Measurements from ENCODE around the gene LY6G6D.

LY6G6D gene, protein sequence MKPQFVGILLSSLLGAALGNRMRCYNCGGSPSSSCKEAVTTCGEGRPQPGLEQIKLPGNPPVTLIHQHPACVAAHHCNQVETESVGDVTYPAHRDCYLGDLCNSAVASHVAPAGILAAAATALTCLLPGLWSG

DNA sequence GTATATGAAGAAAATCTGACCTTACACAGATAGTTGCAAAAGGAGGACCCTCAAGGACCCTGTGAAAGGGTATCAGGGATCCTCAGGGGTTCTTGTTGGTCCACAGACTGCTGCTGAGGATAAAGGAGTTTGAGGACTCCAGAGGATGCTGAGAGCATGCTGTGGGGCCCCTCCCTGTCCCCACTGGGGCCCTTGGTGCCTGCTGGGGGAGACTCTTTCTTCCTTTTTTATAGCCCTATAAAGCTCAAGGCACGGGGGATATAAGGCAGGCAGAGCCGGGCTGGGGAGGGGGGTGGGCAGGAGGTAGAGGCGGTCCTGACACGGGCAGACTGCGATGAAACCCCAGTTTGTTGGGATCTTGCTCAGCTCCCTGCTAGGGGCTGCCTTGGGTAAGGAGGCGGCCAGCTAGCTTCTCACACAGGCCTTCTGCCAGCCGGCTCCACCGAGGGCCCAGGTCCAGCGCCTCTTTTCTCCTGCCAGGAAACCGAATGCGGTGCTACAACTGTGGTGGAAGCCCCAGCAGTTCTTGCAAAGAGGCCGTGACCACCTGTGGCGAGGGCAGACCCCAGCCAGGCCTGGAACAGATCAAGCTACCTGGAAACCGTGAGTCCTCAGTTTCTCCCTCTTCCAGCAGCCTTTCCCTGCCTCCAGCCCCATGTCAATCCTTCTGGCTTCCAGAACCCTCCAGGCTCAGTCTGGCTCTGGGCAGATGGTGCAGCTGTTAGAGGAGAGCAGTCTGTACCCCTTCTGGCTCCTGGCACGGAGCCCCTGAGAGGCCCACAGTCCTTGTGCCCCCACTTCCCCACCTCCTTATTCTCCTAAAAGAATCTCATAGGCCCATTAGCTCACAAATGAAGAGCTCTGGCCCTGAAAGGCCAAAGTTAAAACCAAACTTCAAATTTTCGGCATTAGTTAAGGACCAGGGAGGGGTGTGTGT is at the start of gene LY6G6D:
LY6G6D (plus strand) TSS at position 327 of the 937 bp plus-strand sequence; CDS start at position 335, 8 bp downstream.
- DNase-seq: no peak

DNA sequence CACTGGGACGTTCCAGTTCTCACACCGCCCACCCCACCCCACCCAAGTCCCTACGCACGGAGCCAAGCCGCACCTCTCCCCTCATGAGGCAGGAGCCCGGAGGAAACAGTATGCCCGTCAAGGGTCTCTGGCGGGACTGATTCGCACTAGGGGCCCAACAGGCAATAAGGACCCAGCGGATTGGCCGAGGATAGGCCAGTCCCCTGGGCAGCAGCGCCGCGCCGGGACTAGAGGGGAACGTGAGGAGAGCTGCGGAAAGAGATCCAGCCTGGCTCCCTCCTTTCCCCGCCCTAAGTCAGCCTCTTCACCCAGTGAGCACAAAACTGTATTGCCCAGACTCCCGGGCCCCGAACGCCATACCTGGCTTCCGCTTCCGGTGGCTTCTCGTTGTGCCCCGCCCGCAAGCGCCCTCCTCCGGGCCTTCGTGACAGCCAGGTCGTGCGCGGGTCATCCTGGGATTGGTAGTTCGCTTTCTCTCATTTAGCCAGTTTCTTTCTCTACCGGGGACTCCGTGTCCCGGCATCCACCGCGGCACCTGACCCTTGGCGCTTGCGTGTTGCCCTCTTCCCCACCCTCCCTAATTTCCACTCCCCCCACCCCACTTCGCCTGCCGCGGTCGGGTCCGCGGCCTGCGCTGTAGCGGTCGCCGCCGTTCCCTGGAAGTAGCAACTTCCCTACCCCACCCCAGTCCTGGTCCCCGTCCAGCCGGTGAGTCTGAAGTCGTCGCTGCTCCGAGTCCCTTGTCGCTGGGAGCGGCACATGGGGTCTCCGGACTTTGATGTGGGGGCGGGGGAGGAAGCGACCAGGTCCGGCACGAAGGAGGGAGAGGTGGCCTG is 49.4 kb upstream of the LY6G6D start, which contains the start of gene CSNK2B:
CSNK2B (plus strand) TSS at position 580 of the 836 bp plus-strand sequence. CDS start 752 bp downstream, outside the sequence.
- DNase-seq: peak; percentile 100

DNA sequence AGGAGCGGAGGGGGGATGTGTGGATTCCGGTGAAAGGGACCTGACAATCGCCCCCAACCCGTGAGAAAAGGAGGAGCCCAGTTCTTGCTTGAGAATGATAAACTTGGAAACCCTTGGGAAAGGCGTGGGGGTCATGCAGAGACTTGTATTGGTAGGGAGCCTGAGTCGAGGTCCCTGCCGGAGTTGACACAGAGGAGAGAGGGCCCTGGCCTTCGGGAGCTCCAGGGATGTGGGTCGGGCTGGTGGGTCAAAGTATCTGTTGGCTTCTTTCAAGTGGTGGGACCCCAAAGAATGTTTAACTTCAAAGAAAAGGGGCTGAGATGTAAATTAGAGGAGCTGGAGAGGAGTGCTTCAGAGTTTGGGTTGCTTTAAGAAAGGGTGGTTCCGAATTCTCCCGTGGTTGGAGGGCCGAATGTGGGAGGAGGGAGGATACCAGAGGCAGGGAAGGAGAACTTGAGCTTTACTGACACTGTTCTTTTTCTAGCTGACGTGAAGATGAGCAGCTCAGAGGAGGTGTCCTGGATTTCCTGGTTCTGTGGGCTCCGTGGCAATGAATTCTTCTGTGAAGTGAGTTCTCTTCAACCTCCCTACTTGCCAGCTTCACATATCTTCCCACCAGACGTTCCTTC is 48.7 kb upstream of the LY6G6D start:
- peak; percentile 28 for DNase-seq

DNA sequence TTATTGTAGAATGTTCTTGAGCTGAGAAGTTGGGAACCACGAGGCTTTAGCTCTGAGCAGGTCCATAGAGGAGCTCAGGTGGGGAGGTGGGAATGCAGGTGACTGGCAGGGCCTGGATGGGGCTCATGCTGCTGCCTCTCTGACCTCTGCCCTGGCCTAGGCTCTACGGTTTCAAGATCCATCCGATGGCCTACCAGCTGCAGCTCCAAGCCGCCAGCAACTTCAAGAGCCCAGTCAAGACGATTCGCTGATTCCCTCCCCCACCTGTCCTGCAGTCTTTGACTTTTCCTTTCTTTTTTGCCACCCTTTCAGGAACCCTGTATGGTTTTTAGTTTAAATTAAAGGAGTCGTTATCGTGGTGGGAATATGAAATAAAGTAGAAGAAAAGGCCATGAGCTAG is 45.5 kb upstream of the LY6G6D start, which contains the start of gene LY6G5B:
LY6G5B (plus strand) TSS at position 301 of the 400 bp plus-strand sequence. CDS start 975 bp downstream, outside the sequence.
- DNase-seq: no peak

DNA sequence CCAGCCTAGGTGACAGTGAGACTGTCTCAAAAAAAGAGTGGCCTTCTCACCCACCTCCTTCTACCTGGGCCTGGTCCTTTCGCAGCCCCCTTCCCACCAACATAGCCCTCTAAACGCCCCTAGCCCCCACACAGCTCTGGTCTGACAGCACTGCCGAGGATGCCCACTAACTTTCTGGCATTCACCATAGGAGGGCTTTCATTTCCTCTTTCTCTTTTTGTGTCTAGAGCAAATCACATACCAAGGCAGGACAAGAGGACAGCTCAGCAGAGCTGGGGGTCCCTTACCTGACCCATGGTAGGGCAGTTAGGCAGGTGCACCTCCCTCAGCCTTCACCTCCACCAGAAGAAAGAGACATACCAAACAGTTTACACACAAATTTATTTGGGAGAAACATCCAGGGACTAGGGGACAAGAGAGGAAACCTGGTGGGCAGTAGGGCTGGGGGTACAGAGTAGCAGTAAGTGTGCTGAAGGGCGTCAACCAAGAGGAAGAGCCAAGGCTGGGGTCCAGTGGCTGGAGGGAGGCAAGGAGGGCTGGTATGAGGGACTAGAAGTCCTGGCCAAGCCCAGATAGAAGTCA is 38.7 kb upstream of the LY6G6D start:
- DNase-seq: no peak

DNA sequence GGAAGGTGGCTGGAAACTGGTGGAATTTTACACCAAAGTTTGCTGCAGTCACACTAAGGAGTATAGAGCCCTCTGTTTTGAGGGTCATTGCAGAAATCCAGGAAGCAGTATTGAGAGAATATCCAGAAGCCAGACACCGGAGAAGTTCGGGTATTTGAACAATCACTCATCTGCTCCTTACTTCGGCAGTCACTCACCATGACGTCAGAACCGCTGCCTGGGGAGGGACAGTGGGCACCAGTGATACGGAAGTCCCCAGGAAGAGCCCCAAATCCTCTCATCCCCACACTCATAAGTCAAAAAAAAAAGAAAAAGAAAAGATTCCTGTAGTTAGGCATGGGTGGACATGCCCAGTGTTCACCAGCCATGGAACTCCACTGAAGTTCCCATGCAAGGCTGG is 38.2 kb upstream of the LY6G6D start:
- DNase-seq: no peak

DNA sequence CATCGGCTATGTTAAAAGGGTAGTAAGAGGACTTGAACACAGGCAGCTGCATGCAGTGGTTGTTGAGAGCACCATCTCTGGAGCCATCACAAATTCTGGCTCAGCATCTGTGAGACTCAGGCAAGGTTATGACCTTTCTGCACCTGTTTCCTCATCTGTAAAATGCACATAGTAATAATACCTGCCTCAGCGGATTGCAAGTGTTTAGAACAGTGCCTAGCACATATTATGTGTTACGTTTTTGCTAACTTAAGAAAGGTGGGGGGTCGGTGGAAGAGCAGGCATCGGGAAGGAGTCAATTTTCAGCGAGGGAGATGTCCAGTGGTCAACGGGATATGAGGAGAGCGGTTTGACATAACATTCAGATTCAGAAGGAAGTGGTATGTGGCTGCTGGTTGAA is 37.2 kb upstream of the LY6G6D start:
- no peak for DNase-seq

DNA sequence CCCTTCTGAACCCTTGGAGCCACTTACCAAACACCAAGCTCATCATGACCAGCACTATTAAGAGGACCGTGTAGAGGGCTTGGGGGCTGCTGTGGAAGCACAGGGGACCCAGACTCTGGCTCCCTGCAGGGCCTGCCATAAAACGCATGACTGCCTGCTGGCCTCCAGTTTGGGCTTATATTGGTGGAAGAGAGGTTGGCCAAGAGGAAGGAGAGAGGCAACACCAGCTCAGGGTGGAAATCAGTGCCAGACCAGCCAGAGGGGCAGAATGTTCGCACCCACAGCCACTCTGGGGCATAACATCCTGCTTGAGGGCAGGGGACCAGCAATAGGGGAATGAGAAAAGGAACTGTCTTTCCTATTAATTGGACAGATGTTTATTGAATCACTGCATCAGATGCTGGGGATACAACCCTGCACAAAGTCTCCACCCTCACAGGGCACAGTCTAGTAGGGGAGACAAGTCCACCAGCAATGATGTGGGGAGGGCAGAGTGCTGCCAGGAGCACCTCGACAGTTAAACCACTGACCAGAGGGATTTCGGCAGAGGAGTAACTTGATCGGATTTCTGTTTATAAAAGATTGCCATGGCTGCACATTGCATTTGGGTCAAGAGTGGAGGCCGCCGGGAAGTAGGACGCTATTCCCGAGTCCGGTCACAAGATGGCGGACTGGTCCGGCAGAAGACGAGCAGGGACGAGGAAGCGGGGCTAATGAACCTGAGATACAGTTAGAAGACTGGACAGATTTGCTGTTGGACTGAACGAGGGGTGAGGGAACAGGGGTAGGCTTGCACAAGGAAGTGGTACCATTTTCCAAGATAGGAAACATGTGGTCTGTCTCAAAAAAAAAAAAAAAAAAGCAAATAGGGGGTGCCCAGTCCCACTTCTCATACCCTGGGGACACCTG is 34.7 kb upstream of the LY6G6D start, which contains the start of gene LY6G5C:
LY6G5C (minus strand) TSS at position 842 of the 909 bp plus-strand sequence; CDS start at position 148, 694 bp downstream.
- DNase-seq: peak; percentile 90

DNA sequence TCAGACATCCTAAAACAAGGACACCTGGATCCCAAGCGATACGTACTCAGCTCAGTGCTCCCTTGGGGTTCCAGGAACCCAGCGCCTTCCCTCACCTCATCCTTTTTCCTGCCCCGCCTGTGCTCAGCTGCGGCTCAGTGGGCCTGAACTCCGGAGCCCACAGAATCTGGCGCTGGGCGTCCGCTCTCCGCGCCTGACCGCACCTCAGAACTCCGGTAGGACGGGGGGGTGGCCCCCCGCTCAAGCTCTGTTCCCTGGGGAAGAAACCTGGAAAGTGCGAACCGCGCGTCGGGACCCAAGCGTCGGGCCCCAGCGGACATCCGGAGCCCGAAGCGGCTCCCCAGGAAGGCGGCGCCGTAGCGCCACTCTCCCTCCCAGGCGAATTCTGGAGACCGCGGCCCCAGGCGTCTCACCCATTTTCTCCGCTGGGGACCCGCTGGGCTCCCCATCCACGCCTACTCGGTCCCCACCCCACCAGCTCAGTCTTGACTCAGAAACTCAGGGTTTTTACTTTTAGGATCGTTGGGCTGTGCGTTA is 33.9 kb upstream of the LY6G6D start:
- peak; percentile 80 for DNase-seq

DNA sequence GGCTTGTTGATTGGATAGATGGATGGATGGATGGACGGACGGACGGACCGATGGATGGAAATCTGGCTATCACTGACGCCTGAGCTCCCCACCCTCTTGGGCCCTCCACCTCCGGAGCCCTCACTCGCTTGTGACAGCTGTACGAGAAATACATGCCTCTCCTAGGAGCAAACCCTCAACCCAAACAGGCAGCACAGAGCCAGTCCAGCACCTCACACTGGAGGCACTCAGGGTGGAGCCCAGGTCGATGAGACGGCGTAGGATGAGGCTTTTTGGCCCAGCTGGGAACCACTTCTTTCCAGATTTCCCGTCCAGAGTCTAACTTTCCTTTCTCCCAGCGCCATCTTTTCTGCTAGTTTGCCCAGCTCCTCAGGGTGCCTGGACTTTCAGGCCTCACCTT is 31.6 kb upstream of the LY6G6D start:
- DNase-seq: no peak

DNA sequence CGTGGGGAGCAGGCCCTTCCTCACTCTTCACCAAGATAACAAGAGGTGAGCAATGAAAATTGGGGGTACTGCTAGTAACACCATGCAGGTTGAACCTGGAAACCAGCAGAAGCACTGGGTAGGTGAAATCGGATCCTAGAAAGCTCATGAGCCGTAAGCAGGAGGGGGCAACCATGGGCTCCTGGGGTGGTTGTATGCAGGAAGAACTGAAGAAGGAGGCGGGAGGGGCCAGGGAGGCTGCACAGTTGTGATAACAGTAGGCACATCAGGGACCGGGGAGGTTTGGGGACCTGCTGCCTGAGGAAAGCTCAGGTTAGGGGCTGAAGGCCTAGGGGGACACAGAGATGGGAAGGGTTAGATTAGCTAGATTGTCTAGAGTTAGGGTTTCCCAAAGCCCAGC is 28.7 kb upstream of the LY6G6D start:
- DNase-seq: peak; percentile 76

DNA sequence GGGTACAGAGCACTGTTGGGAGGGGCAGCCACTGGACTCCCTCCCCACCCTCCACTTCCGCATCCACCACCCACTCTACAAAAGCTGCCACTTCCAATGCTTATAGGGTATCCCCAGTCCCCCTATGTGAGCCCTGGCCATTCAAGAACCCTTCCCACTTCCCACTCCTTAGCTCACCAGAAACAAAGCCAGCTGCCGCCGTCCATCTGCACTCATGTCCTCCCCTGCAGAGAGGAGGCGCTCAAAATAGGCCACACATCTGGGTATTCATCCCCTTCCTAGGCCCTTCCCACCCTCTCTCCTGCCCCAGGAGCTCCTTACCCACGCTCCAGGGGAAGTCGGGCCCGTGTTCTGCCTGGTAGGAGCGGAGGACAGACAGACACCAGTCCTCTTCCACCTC is 27.8 kb upstream of the LY6G6D start:
- DNase-seq: no peak

DNA sequence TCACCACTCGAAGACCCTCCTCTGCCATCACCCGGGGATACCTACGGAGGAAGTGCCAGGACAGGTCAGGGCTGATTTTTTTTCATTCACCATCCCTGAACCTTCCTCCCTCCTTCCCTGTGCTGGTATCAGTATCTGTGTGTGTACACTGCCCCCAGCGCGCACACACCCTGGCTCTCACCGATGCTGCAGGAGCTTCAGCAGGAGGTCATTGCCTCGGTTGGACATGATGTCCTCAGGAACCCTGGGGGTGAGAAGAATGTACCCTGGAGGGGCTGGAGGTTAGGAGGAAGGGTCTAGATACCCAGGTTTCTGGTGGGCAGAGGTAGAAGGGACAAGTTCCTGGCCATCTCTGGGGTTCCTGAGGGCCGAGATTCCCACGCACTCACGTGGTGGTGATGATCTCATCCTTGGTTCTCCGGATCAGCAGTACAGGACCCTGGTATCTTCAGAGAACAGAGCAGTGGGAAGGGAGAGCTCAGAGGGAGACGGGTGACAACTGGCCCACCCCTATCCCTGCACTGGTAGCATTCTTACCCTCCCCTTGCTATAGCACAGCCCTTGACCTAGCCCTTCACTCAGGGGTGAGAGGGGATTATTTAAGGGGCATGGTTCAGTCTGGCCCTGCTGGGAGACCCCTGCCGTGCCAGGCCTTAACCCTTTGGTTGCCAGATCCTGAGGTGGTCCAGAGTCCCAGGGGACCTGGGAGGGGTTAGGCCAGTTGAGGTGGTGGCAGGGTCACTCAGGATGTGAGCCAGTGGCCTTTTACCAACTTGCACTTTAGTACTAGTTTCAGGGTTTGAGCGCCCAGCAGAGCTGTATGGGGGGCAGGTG is 27.1 kb upstream of the LY6G6D start:
- no peak for DNase-seq

DNA sequence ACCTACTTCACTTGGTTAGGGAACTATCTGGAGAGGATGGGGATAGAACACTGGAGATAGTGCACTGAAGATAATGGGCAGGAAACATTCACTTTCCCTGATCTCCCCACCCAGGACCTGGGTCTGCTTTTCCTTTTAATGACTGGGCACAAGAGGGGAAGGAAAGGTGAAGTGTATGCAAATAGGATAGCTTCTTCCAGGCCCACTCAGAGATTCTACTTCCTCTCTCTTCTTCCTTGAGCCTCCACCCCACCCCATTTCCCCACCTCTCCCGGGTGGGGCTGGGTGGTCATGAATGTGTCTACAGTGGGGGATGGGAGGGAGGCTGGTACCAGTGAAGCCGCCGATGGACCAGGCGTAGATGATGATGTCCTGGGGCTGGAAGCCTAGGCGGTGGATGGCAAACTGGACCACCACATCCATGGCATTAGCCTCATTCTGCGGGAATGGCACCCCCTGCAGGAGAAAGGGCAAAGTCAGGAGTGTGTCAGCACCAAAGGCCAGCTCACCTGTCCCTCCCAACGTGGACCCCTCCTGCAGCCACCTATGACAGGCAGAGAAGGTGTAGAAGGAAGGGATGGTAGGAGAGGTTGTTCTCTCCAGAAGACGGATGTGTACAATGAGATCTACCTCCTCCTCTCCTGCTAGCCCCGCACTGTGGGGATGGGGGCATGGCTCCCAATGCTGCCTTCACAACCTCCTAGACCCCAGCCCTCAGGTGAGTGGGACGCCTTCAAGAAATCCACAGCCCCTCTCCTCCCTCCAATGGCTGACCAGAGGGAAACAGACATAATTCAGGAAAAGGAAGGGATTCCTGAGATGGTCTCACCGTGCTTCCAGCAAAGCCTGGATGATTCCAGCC is 25.7 kb upstream of the LY6G6D start:
- DNase-seq: peak; percentile 33

DNA sequence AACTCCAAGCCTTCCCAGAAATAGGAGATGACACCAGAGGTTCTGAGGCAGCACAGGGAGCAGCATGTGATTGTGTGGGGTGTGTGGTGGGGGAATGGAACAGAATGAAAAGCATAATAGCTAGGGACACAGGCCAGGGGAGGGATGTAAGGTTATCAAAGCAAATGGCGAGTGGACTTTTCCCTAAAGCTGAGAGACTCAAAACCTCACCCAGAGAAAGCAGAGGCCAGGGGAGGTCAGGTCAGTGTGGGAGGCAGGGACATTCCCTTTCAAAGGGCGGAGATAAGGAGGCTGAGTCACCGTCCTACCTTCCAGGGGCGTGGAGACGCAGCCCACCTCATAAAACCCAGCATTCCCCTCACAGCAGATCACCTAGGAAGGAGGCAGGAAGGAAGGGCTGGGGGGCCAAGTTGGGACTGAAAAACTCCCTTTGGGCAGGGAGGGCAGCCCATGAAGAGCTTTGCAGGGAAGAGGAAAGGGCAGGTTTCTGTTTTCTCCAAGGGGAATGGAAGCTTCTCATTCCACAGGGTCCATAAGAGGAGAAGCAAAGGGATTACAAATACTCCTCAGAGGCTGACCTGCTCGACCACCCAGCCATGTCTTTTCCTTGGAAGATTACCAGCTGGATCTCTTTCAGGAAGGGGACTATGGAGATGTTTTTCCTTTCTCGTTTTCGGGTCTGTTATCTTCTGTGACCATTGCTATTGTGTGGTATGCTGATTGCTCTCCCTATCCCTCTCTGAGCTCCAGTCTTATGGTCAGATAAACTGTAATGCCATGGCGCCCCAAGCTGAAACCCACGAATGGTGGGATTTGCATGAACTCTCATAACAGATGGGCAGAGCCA is 24.7 kb upstream of the LY6G6D start:
- DNase-seq: peak; percentile 71

DNA sequence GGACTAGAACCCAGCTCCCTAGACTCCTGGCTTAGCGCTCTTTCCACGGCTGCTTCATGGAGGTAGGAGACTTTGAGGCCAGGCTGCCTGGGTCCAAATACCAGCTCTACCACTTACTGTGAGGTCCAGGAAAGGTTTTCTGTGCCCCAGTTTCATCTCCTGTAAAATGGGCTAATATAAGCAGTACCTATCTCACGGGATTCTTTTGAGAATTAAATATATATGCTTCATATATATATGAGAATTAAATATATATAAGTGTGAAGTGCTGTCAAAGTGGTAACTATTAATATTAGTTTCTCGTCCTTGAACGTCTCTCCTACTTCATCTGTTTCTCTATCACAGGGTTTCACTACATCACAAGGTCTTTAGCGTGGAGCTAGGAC is 24.1 kb upstream of the LY6G6D start:
- no peak for DNase-seq

DNA sequence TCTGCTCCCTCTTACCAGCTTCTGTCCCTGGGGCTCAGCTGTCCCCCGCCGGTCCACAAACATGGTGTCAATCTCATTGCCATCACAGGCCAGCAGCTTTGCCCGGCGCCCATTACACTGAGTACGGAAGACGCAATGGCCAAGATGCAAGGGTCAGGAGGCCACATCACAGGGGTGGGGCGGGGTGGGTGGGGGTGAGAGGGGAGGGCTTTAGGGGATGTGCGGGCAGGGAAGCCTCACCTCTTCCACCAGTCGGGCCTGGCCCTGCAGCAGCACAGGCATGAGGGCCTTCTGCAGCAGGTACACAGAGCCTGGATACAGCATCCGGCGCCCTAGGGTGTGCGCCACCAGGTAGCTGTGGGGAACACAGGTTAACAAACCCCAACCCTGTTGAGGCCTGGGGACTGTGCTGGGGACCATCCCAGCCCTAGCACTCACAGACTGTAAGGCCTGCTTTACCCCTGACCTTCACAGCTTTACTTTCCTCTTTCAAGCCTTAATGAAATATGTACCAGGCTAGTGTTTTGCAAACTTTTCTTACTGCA is 23.5 kb upstream of the LY6G6D start:
- no peak for DNase-seq
